Measurements from ENCODE around the gene CDH4.
"Not testable (repeated sequence)": the region's sequence is repeated elsewhere in the genome, so short reads cannot be mapped to it uniquely, and the experiment has no call there.

Gene CDH4

DNA sequence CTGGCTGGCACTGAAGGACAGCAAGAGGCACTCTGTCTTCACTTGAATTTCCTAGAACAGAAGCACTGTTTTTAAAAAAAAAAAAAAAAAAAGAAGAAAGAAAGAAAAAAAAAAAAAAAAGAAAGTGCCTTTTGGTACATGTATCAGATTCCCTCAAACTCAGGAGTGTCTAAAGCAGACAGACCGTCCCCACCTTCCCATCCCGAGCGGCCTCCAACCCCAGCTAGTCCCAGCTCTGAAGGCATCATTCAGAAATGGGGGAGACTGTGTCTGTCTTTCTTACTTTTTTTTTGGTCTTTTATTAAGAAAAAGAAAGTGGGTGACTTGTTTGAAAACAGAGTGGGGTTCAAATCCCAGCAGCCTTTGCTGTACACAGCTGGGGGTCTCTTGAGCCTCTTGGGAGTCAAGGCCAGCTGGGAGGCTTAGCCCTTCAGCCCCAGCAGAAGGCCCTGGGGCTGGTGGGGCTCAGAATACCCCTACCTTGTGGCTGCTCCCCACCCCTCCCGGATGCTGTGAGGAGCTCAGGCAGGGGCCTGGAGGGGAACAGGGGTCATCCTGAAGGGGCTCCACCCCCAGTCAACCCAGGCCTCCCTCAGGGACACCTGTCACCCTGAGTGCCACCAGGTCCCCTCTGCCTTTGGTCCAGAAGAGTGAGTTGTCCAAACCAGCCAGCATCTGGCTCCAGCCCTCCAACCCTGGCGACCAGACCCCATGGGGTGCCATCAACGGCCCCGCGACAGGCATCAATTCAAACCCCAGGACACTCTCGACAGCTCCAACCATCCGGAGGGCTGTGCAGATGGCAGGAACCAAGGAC, 685.3 kb downstream of the CDH4 start:
- no peak overlapping the region for H3K9ac ChIP-seq (ENCODE audit: low read length)
- H3K4me1 ChIP-seq (ENCODE audit: control insufficient read depth, insufficient read depth, low read length), result peaks cover 16% of the 10 kb centered on the region

DNA sequence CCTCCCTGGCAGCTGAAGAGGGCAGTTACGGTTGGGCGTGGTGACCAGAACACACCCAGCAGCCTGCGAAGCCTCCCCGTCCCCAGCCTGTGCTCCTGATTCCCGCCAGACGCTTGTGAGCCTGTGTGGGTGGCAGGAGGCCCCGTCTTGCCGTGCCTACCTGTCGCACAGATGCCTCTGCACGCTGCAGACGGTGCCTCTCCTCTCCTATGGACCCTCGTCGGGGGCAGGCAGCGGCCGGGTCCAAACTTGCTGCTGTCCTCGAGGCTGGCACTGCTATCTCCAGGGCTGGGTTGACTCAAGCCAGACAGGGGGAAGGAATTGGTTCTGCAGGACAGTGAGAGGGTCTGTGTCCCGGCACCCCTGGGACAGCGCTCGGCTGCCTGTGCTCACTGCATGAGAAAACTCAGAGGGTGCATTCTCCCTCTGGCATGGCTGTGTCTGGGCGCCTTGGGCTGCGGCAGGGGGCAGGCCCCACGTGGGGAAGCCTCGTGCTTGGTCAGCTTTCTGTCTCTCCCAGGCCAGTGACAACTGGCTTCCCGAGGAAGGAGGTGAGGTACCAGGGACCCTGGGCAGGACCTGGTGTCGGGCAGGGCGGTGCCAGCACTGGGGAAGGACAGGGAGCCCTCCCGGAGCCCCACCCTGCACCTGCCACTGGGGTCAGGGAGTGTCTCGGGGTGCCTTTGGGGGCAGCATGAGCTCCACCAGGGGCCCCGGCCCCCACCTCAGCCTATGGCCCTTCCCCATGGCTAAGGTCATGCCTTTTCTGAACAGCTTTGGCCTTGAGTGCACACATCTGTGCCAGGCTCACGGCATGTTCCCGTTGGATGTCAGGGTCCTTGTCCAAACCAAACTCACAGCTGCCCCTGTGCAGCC, 686.1 kb downstream of the CDH4 start:
- Histone ChIP-seq H3K9ac (ENCODE audit: low read length) (no peak overlapping the region), H3K9me3 (ENCODE audit: control insufficient read depth, insufficient read depth, low read depth, low read length) (no peaks in the 10 kb centered on the region), H3K4me1 (ENCODE audit: control insufficient read depth, insufficient read depth, low read length) (peaks cover 16% of the 10 kb centered on the region), H3K4me3 (ENCODE audit: low read depth, low read length) (no peak overlapping the region), H3K27me3 (ENCODE audit: control insufficient read depth, insufficient read depth, low read length) (no peaks in the 10 kb centered on the region), H3K27ac (ENCODE audit: low read depth, low read length) (no peak overlapping the region), H3K36me3 (ENCODE audit: control insufficient read depth, insufficient read depth, low read length) (no peaks in the 10 kb centered on the region)

More for the DNA sequence above, 685.3 kb downstream of the CDH4 start:
- Histone ChIP-seq H3K4me3 (ENCODE audit: low read depth, low read length) (no peak overlapping the region), H3K27ac (ENCODE audit: low read depth, low read length) (no peak overlapping the region), H3K9me3 (ENCODE audit: control insufficient read depth, insufficient read depth, low read depth, low read length) (no peaks in the 10 kb centered on the region), H3K36me3 (ENCODE audit: control insufficient read depth, insufficient read depth, low read length) (no peaks in the 10 kb centered on the region), H3K27me3 (ENCODE audit: control insufficient read depth, insufficient read depth, low read length) (no peaks in the 10 kb centered on the region)

DNA sequence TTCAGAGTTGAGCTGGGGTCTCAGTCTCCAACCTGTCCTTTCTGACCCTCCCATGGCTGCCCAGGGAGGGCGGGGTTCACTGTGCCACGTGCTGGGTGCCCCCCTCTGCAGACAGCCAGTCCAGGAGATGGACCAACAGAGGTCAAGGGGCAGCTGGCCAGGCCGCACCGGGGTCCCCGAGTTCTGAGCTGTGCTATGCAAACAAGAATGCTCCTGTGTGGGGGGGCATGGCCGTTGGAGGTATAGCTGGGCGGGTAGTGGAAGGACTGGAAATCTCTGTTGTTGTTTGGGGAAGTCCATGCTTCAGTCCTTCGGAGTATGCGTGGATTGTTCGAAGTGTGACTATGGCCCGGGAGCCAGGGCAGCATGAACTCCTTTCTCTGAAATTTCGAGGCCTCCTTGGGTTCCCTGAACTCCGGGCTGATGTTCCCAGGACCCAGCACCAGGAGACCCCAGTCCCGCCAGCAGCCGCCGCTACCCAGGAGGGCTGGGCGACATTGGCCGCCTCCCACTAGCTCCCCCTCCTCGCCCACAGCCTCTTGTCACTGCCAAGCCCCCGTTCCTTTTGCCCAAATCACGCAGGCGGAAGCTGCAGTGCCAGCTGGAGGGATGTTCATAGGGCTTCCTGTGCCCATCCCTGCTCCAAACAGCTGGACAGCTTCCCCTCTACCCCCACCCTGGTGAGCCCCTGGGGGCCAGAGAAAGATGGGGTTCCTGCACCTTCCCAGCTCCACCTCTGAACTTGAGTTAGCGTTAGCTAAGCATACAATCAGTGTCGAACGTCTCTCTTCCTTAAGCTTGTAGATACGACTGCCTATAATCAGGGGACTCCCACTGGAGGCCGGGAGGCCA, 687.0 kb downstream of the CDH4 start:
- Histone ChIP-seq H3K36me3 (ENCODE audit: control insufficient read depth, insufficient read depth, low read length) (no peaks in the 10 kb centered on the region), H3K27me3 (ENCODE audit: control insufficient read depth, insufficient read depth, low read length) (no peaks in the 10 kb centered on the region), H3K27ac (ENCODE audit: low read depth, low read length) (no peak overlapping the region)

DNA sequence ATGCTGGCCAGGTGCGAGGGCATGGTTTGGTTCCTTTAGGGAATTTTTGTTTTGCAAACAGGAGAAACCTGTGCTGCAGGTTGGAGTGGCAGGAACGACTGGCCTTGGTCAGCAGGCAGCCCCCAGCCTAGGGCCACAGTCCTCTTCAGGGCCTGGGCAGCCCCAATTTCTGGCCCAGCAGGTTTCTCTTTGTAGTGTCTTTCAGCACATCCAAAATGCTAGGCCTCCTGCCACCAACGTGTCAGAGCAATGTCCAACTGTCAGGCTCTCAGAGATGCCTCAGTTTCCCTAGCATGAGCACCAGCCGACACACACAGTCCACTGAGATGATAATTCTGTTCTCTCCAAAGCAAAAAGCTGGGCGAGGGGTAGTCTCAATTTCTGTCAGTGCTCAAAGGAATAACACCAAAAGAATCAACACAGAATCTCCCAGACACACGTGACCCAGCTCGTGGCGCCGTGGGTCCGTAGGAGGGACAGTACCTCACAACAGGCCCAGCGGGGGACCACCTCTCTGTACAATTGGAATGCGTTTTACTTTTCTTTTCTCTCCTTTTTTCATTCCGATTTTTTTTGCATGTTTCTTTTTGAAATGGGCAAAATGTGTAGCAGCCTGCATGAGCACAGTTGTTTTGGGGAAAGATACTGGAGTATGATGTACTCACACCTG, 687.8 kb downstream of the CDH4 start:
- H3K36me3 ChIP-seq (ENCODE audit: control insufficient read depth, insufficient read depth, low read length), result no peaks in the 10 kb centered on the region
- H3K27me3 ChIP-seq (ENCODE audit: control insufficient read depth, insufficient read depth, low read length), result no peaks in the 10 kb centered on the region
- peaks cover 5% of the 10 kb centered on the region; the same call in 1 of the 2 replicates for H3K4me1 ChIP-seq (ENCODE audit: control insufficient read depth, insufficient read depth, low read length)
- no peak overlapping the region for H3K4me3 ChIP-seq (ENCODE audit: low read depth, low read length)
- H3K9ac ChIP-seq (ENCODE audit: low read length), result no peak overlapping the region
- no peaks in the 10 kb centered on the region for H3K9me3 ChIP-seq (ENCODE audit: control insufficient read depth, insufficient read depth, low read depth, low read length)
- H3K27ac ChIP-seq (ENCODE audit: low read depth, low read length), result no peak overlapping the region

More for the DNA sequence above, 687.0 kb downstream of the CDH4 start:
- Histone ChIP-seq H3K9me3 (ENCODE audit: control insufficient read depth, insufficient read depth, low read depth, low read length) (no peaks in the 10 kb centered on the region), H3K4me3 (ENCODE audit: low read depth, low read length) (no peak overlapping the region), H3K4me1 (ENCODE audit: control insufficient read depth, insufficient read depth, low read length) (peaks cover 11% of the 10 kb centered on the region), H3K9ac (ENCODE audit: low read length) (no peak overlapping the region)

DNA sequence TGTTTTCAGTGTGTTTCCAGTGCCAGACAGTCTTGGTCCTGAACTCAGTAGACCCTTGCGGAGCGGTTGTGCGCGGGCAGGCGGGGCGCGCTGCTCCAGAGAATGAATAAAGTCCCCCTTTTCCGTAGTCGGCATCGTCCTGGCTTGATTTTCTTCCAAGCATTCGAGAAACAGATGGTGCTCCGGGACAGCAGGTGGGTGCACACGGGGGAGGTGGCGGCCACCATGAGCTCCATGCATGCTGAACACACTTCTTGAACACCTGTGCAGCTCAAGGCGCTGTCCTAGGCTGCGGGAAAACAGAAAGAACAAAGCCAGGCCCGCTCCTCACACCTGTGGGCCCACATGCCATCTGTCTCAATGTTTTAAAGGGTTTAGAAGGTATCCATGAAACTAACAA, 688.4 kb downstream of the CDH4 start:
- Histone ChIP-seq H3K36me3 (ENCODE audit: control insufficient read depth, insufficient read depth, low read length) (no peaks in the 10 kb centered on the region), H3K4me3 (ENCODE audit: low read depth, low read length) (no peak overlapping the region), H3K27me3 (ENCODE audit: control insufficient read depth, insufficient read depth, low read length) (no peaks in the 10 kb centered on the region), H3K9me3 (ENCODE audit: control insufficient read depth, insufficient read depth, low read depth, low read length) (no peaks in the 10 kb centered on the region), H3K4me1 (ENCODE audit: control insufficient read depth, insufficient read depth, low read length) (peaks cover 2% of the 10 kb centered on the region; the same call in 1 of the 2 replicates), H3K9ac (ENCODE audit: low read length) (no peak overlapping the region), H3K27ac (ENCODE audit: low read depth, low read length) (no peak overlapping the region)

DNA sequence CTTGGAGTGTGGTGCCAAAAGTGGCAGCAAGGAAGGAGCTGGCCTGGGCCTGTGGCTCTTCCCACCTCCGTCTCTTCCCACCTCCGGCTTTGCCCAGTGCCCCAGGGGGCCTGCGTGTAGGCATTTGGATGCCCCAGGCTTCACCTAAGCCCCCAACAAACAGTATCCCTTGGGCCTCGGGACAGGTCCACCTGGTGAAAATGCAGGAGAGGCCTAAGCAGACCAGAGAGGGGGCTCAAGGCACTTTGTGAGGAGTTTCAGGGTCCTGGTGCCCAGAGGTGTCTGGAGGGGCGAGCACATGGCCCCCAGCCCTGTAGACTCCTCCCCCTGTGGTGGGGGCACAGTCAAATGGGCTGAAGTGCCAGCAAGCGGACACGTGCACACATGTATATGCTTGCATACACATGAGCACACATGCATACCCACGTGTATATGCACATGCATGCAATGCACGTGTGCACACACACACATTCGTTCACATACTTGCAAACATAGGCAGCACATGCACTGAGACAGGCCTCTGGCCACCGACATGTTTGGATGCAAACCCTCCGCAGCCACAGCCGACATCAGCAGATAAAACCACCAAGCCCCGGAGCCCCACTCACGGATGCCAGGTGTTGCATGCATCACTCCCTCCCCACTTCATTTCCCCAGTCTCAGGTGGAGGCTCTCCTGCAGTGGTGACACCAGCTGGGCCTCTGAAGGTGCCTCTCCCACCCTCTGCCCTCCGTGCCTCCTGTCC, 689.1 kb downstream of the CDH4 start:
- no peaks in the 10 kb centered on the region for H3K36me3 ChIP-seq (ENCODE audit: control insufficient read depth, insufficient read depth, low read length)
- H3K9ac ChIP-seq (ENCODE audit: low read length), result no peak overlapping the region
- H3K4me1 ChIP-seq (ENCODE audit: control insufficient read depth, insufficient read depth, low read length), result peaks cover 2% of the 10 kb centered on the region; the same call in 1 of the 2 replicates
- no peaks in the 10 kb centered on the region for H3K9me3 ChIP-seq (ENCODE audit: control insufficient read depth, insufficient read depth, low read depth, low read length)
- no peak overlapping the region for H3K27ac ChIP-seq (ENCODE audit: low read depth, low read length)
- H3K27me3 ChIP-seq (ENCODE audit: control insufficient read depth, insufficient read depth, low read length), result no peaks in the 10 kb centered on the region
- no peak overlapping the region for H3K4me3 ChIP-seq (ENCODE audit: low read depth, low read length)

DNA sequence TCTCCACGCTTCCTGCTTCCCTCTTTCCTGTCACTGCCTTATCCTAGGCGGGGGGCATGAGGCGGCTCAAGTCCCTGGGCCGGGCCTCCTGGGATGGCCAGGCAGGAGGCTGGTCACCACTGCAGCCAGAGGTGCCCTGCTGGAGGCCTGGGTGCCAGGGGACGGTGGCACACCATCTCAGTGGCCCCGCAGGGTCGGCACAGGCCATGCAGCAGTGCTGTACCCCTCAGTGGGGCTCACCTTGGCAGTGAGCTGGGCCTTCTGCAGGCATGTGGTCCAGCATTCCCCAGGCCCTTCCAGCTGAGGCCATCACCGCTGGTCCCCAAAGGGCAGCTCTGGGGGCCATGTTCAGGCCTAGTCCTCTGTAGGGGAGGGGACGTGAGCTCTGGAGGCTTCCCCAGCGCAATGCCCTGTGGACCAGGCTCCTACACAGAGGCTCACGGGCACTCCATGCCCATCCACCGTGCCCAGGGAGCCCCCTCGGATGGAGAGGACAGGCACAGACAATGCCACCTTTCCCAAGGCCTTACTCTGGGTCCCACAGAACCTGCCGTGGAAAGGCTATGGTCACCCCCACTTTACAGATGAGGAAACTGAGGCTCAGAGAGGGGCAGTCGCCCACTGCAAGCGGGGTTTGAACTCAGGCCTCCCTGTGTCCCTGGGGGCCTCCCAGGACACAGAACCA, 689.8 kb downstream of the CDH4 start:
- Histone ChIP-seq H3K9me3 (ENCODE audit: control insufficient read depth, insufficient read depth, low read depth, low read length) (no peaks in the 10 kb centered on the region), H3K9ac (ENCODE audit: low read length) (no peak overlapping the region), H3K36me3 (ENCODE audit: control insufficient read depth, insufficient read depth, low read length) (no peaks in the 10 kb centered on the region), H3K4me1 (ENCODE audit: control insufficient read depth, insufficient read depth, low read length) (no peaks in the 10 kb centered on the region; the same call in 1 of the 2 replicates), H3K27ac (ENCODE audit: low read depth, low read length) (no peak overlapping the region), H3K27me3 (ENCODE audit: control insufficient read depth, insufficient read depth, low read length) (no peaks in the 10 kb centered on the region), H3K4me3 (ENCODE audit: low read depth, low read length) (no peak overlapping the region)

DNA sequence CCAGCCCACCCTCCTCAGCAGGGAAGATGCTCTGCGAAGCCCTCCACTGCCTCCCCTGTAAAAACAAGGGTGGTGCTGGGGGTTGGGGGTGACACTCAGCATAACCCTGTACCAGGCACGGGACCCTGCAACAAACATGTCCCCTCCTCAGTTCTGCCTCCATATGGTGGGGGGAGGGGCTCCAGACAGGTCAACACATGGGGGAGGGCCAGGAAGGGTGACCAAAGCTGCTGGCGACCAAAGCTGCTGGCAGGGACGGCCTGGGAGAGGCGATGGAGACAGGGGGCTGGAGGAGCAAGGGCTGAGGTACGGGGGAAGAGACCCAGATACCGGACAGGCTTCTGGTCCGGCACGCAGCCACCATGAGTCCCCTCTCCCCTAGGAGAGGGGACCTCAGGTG, 690.5 kb downstream of the CDH4 start:
- Histone ChIP-seq H3K27ac (ENCODE audit: low read depth, low read length) (no peak overlapping the region), H3K9ac (ENCODE audit: low read length) (no peak overlapping the region), H3K36me3 (ENCODE audit: control insufficient read depth, insufficient read depth, low read length) (no peaks in the 10 kb centered on the region), H3K4me3 (ENCODE audit: low read depth, low read length) (no peak overlapping the region), H3K27me3 (ENCODE audit: control insufficient read depth, insufficient read depth, low read length) (no peaks in the 10 kb centered on the region), H3K4me1 (ENCODE audit: control insufficient read depth, insufficient read depth, low read length) (no peaks in the 10 kb centered on the region; the same call in 1 of the 2 replicates), H3K9me3 (ENCODE audit: control insufficient read depth, insufficient read depth, low read depth, low read length) (0 out of 2 replicates have a peak, but pooled peaks cover 2% of the 10 kb centered on the region)

DNA sequence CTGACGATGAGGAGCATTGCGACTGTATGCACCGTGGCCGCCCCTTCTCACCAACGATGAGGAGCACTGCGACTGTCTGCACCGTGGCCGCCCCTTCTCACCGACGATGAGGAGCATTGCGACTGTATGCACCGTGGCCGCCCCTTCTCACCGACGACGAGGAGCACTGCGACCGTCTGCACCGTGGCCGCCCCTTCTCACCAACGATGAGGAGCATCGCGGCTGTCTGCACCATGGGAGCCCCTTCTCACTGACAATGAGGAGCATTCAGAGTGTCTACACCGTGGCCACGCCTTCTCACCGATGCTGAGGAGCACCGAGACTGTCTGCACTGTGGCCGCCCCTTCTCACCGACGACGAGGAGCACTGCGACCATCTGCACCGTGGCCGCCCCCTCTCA, 692.9 kb downstream of the CDH4 start:
- H3K9ac ChIP-seq (ENCODE audit: low read length); H3K4me1 ChIP-seq (ENCODE audit: control insufficient read depth, insufficient read depth, low read length); H3K9me3 ChIP-seq (ENCODE audit: control insufficient read depth, insufficient read depth, low read depth, low read length); H3K36me3 ChIP-seq (ENCODE audit: control insufficient read depth, insufficient read depth, low read length); H3K27me3 ChIP-seq (ENCODE audit: control insufficient read depth, insufficient read depth, low read length); H3K27ac ChIP-seq (ENCODE audit: low read depth, low read length); H3K4me3 ChIP-seq (ENCODE audit: low read depth, low read length): not testable (repeated sequence)
